Erythroblast (primary cell): ENCODE data around the gene NIPSNAP2.

Experiments used
- GATA1 ChIP-seq: IDR thresholded peaks from 2 replicates; pipeline ENCODE4 v1.6.1; 2011; ENCODE audit warnings: low read depth, mild to moderate bottlenecking, control low read depth, low read length, moderate library complexity
- POLR2A ChIP-seq: IDR thresholded peaks from 2 replicates; pipeline ENCODE4 v1.6.1; 2011; ENCODE audit warnings: mild to moderate bottlenecking, low read length

DNA sequence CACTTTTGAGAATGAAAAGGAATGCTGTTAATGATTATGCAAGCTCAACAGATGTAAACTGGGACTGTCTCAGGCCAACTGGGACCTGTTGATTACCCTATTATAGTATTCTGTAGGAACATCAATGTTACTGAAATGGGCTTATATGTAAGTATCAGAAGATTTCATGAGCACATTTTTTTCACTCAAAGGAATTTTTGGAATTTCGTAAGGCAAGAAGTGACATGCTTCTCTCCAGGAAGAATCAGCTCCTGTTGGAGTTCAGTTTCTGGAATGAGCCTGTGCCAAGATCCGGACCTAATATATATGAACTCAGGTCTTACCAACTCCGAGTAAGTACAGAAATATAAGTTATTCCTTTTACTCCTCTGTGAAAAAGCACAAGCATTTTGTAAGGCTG lies 19.2 kb downstream of the NIPSNAP2 start:
- TF ChIP-seq POLR2A, result no peak
- TF ChIP-seq GATA1, result no peak
